H1 (cell line): ENCODE measurements around the gene KLF16. TPM values are rescaled to one million over a fixed set of nuclear protein-coding genes. Genes with fewer than 3 reads are reported as not detected.
A peak's percentile ranks its signal among the peaks of the same experiment; 100 is the strongest.

Source experiments
- CTCF ChIA-PET: fragments of 300-600 bp; sonication (Branson Sonifier 250); formaldehyde crosslinking; loops from one replicate; lab custom pipeline; 2021; ENCODE audit not compliant: partially characterized antibody; lab: Charles Lee
- POLR2A ChIA-PET: fragments of 300-600 bp; sonication (Branson Sonifier 250); formaldehyde crosslinking; loops from one replicate; lab custom pipeline; 2021; ENCODE audit warnings: inconsistent platforms; ENCODE audit not compliant: partially characterized antibody; lab: Charles Lee
- DNase-seq, 2 experiments: peaks; one replicate each; pipeline versions ENCODE4 v3.0.0 to v3.0.0-alpha.2; 2010 to 2022; ENCODE audit warnings: low spot score in 2 of 2, low read depth in 1 of 2, mixed read lengths in 1 of 2
- FAIRE-seq: peaks from 2 replicates; lab custom pipeline; 2011; peaks lifted over from hg19 to GRCh38; lab: Jason Lieb, UNC
- H2AFZ ChIP-seq: 2 replicates; pipeline ENCODE4 v1.8.1; 2012; ENCODE audit warnings: low read length, inconsistent platforms
- H2AK5ac ChIP-seq: 2 replicates; pipeline ENCODE4 v1.6.1; 2013; ENCODE audit warnings: low read depth, low read length
- H2BK120ac ChIP-seq: replicated peaks from 2 replicates; pipeline ENCODE3; 2013; ENCODE audit warnings: low read depth, low read length, inconsistent platforms
- H2BK12ac ChIP-seq: 2 replicates; pipeline ENCODE4 v1.6.1; 2013; ENCODE audit warnings: low read depth, low read length
- H2BK15ac ChIP-seq: 2 replicates; pipeline ENCODE4 v1.6.1; 2013; ENCODE audit warnings: low read length
- H2BK20ac ChIP-seq: 2 replicates; pipeline ENCODE4 v1.6.1; 2013; ENCODE audit warnings: low read length
- H2BK5ac ChIP-seq: 2 replicates; pipeline ENCODE4 v1.6.1; 2013; ENCODE audit warnings: low read depth, low read length
- H3K14ac ChIP-seq: 2 replicates; pipeline ENCODE4 v1.6.1; 2013; ENCODE audit warnings: inconsistent platforms; ENCODE audit not compliant: insufficient read length
- H3K18ac ChIP-seq: 2 replicates; pipeline ENCODE4 v1.6.1; 2013; ENCODE audit warnings: low read length; ENCODE audit errors: extremely low read depth
- H3K23ac ChIP-seq: 2 replicates; pipeline ENCODE4 v1.6.1; 2013; ENCODE audit warnings: inconsistent platforms; ENCODE audit not compliant: insufficient read length
- H3K23me2 ChIP-seq: 2 replicates; pipeline ENCODE4 v1.6.1; 2013; ENCODE audit warnings: low read depth, low read length
- H3K27ac ChIP-seq: 2 replicates; pipeline ENCODE4 v1.6.1; 2011; ENCODE audit warnings: low read depth, low read length, inconsistent platforms
- H3K27me3 ChIP-seq, 4 experiments: replicated peaks in 1 of 4; 1 replicate in 1 of 4; 2 replicates in 3 of 4; pipeline versions ENCODE4 v1.6.1 to v1.8.1; 2011 to 2013; ENCODE audit warnings: low read length in 3 of 4, mild to moderate bottlenecking in 3 of 4, inconsistent platforms in 2 of 4, mixed read lengths in 2 of 4, moderate library complexity in 1 of 4; ENCODE audit not compliant: control insufficient read depth in 3 of 4, insufficient read depth in 3 of 4; ENCODE audit errors: extremely low read depth in 1 of 4
- H3K36me3 ChIP-seq, 4 experiments: 2 replicates each; pipeline versions ENCODE4 v1.6.1 to v1.8.1; 2011 to 2013; ENCODE audit warnings: mild to moderate bottlenecking in 4 of 4, low read length in 3 of 4, moderate library complexity in 2 of 4, control low read depth in 1 of 4, inconsistent platforms in 1 of 4; ENCODE audit not compliant: insufficient read depth in 4 of 4, control insufficient read depth in 2 of 4
- H3K4ac ChIP-seq: replicated peaks from 2 replicates; pipeline ENCODE3; 2013; ENCODE audit warnings: low read length, low read depth, mixed read lengths, inconsistent platforms; ENCODE audit not compliant: insufficient read length
- H3K4me1 ChIP-seq, 4 experiments: replicated peaks in 1 of 4; 1 replicate in 1 of 4; 2 replicates in 3 of 4; pipeline versions ENCODE4 v1.6.1 to v1.8.1; 2011 to 2013; ENCODE audit warnings: low read length in 3 of 4, inconsistent platforms in 2 of 4, mixed read lengths in 1 of 4; ENCODE audit not compliant: insufficient read depth in 4 of 4, control insufficient read depth in 3 of 4
- H3K4me2 ChIP-seq, 2 experiments: 2 replicates each; pipeline versions ENCODE4 v1.6.1 to v1.8.1; 2011 to 2013; ENCODE audit warnings: low read depth in 2 of 2, low read length in 2 of 2, control low read depth in 1 of 2, inconsistent platforms in 1 of 2, mild to moderate bottlenecking in 1 of 2; ENCODE audit not compliant: insufficient read depth in 1 of 2
- H3K4me3 ChIP-seq, 4 experiments: fragments of 200-600, 300-600 bp in 1 of 4; sonication (generic), shearing (Covaris generic), sonication (Bioruptor Twin) in 1 of 4; 2 replicates each; pipeline versions ENCODE4 v1.5.1 to v1.8.1; 2011 to 2016; ENCODE audit warnings: low read length in 4 of 4, low read depth in 3 of 4, control low read depth in 2 of 4, inconsistent platforms in 2 of 4, mild to moderate bottlenecking in 2 of 4, mixed read lengths in 1 of 4, moderate library complexity in 1 of 4; ENCODE audit not compliant: insufficient read depth in 2 of 4; ENCODE audit errors: extremely low read depth in 1 of 4
- H3K56ac ChIP-seq: replicated peaks from 2 replicates; pipeline ENCODE3; 2013; ENCODE audit warnings: low read depth, mild to moderate bottlenecking, mixed read lengths, low read length, inconsistent platforms; ENCODE audit not compliant: insufficient read length
- H3K79me1 ChIP-seq: 2 replicates; pipeline ENCODE4 v1.6.1; 2013; ENCODE audit warnings: low read depth, low read length, control low read depth
- H3K79me2 ChIP-seq, 2 experiments: 2 replicates each; pipeline versions ENCODE4 v1.6.1 to v1.8.1; 2012 to 2013; ENCODE audit warnings: low read length in 2 of 2, mild to moderate bottlenecking in 2 of 2, inconsistent platforms in 1 of 2; ENCODE audit not compliant: insufficient read depth in 2 of 2, control insufficient read depth in 1 of 2
- H3K9ac ChIP-seq, 4 experiments: replicated peaks in 1 of 4; 1 replicate in 1 of 4; 2 replicates in 3 of 4; pipeline versions ENCODE4 v1.6.1 to v1.8.1; 2011 to 2013; ENCODE audit warnings: low read depth in 3 of 4, low read length in 3 of 4, control low read depth in 2 of 4, mild to moderate bottlenecking in 2 of 4, moderate library complexity in 2 of 4, inconsistent platforms in 1 of 4; ENCODE audit errors: extremely low read depth in 1 of 4
- H3K9me3 ChIP-seq, 2 experiments: 2 replicates each; pipeline versions ENCODE4 v1.6.1 to v1.8.1; 2012 to 2013; ENCODE audit warnings: mild to moderate bottlenecking in 2 of 2, moderate library complexity in 2 of 2, control low read depth in 1 of 2, inconsistent platforms in 1 of 2, low read depth in 1 of 2, low read length in 1 of 2, mixed read lengths in 1 of 2; ENCODE audit not compliant: insufficient read depth in 2 of 2
- H4K20me1 ChIP-seq, 2 experiments: replicated peaks in 1 of 2; 2 replicates each; pipeline versions ENCODE3 to v1.8.1; 2011 to 2013; ENCODE audit warnings: inconsistent platforms in 2 of 2, low read length in 2 of 2, mild to moderate bottlenecking in 1 of 2; ENCODE audit not compliant: insufficient read depth in 2 of 2, control insufficient read depth in 1 of 2
- H4K5ac ChIP-seq: 2 replicates; pipeline ENCODE4 v1.6.1; 2013; ENCODE audit warnings: low read length, low read depth, mixed read lengths, inconsistent platforms; ENCODE audit not compliant: insufficient read length
- H4K8ac ChIP-seq: 2 replicates; pipeline ENCODE4 v1.8.0; 2013; ENCODE audit warnings: mild to moderate bottlenecking, moderate library complexity, low read length, inconsistent platforms; ENCODE audit not compliant: insufficient read depth; ENCODE audit errors: extremely low read depth
- H4K91ac ChIP-seq: replicated peaks from 2 replicates; pipeline ENCODE3; 2013; ENCODE audit warnings: low read length, mixed read lengths, inconsistent platforms; ENCODE audit not compliant: insufficient read length
- JUND ChIP-seq: IDR thresholded peaks from 2 replicates; pipeline ENCODE4 v1.6.1; 2011; ENCODE audit warnings: mild to moderate bottlenecking, improper control_type of control experiment, low read length
- KDM1A ChIP-seq: fragments of 200-600, 300-600 bp; sonication (generic); IDR thresholded peaks from 2 replicates; pipeline ENCODE4 v1.7.1; 2016; ENCODE audit warnings: mild to moderate bottlenecking, low read length, borderline replicate concordance
- SP4 ChIP-seq: IDR thresholded peaks from 2 replicates; pipeline ENCODE4 v1.6.1; 2012; ENCODE audit warnings: low read length, inconsistent platforms
- WGBS, 2 experiments: shearing (Covaris generic) in 1 of 2; methylation state at CpG; one replicate each; pipeline versions ENCODE4 v1.1.6 to v1.1.7; 2013 to 2015; ENCODE audit warnings: low lambda C conversion rate in 2 of 2, mixed read lengths in 2 of 2, inconsistent platforms in 1 of 2, low coverage in 1 of 2, missing lambda C conversion rate in 1 of 2; ENCODE audit not compliant: insufficient replicate concordance in 2 of 2, insufficient coverage in 1 of 2, insufficient read length in 1 of 2; ENCODE audit errors: extremely low coverage in 1 of 2, missing lambda C conversion rate in 1 of 2; 5-methylcytosine and 5-hydroxymethylcytosine counted together
- polyA plus RNA-seq, 7 experiments: library from polyadenylated mRNA; depleted of rRNA in 3 of 7; stranded (reverse) in 5 of 7; unstranded in 2 of 7; fragments of >200 nt in 5 of 7; fragments of 200-250 nt in 2 of 7; gene quantifications; 1 replicate in 5 of 7; 2 replicates in 1 of 7; 4 replicates in 1 of 7; pipeline versions ENCODE4 v1.2.1 to v1.2.3, GENCODE V29; 2011 to 2013; ENCODE audit warnings: missing spikeins in 2 of 7, mixed read lengths in 2 of 7
- total RNA-seq: library from RNA; stranded (reverse); fragmentation: NEBNext Ultra II Directional; extraction: Animal tissue kit (Norgen Biotek cat#: 25700); gene quantifications from 2 replicates; pipeline ENCODE4 v1.2.1, GENCODE V29; 2021

KLF16 gene
- total and polyA plus RNA-seq, 2 of the 8 experiments (the other 6 are each of a cell fraction or from before 2014, with no cell fraction given), result 14.3 to 45.9 TPM

DNA sequence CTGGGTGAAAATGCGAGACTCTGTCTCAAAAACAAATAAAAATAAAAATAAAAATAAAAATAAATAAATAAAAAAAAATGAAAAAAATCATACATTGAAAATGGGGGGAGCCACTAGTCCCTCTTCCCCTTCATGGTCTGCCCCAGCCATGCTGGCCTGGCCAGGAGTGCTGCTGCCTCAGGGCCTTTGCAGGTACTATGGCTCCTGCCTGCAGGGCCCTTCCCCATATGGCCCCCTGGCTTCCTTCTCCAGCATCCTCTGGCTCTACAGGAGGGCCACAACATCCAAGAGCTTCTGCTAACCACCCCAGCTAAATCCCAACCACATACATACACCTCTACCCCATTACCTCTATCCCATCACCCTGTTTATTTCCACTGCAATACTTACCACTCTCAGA lies 26.5 kb upstream of the KLF16 start:
- FAIRE-seq (no peak), DNase-seq (no peak)
- Histone ChIP-seq H3K79me1 (no peaks in the 10 kb centered on the region), H4K20me1 (no peaks in the 10 kb centered on the region), H2BK5ac (no peak overlapping the region), H4K8ac (no peak overlapping the region), H3K79me2 (peaks cover 0 to 1% of the 10 kb centered on the region in 2 experiments; a peak in 1 of 4 replicates), H2AK5ac (no peak overlapping the region), H3K4ac (no peak overlapping the region), H3K27ac (no peak overlapping the region), H3K9me3 (no peaks in the 10 kb centered on the region), H3K4me2 (no peak overlapping the region), H2BK20ac (no peak overlapping the region), H3K36me3 (no peaks in the 10 kb centered on the region), H3K9ac (no peak overlapping the region), H2BK120ac (no peak overlapping the region), H3K27me3 (no peaks in the 10 kb centered on the region), H3K23me2 (no peaks in the 10 kb centered on the region; the same call in 1 of the 2 replicates), H2BK15ac (no peak overlapping the region), H3K23ac (no peak overlapping the region), H2AFZ (no peak overlapping the region), H2BK12ac (no peak overlapping the region), H3K18ac (no peak overlapping the region), H4K91ac (no peak overlapping the region), H3K4me1 (no peaks in the 10 kb centered on the region; a peak in 3 of 7 replicates), H3K4me3 (no peak overlapping the region), H4K5ac (no peak overlapping the region), H3K56ac (no peak overlapping the region), H3K14ac (no peak overlapping the region)
- WGBS, 2 experiments, result 90% methylated on average over 1 of the region's 1 CpG; no CpG with 5 or more reads in 1 of the 2 experiments
- POLR2A ChIA-PET, result interaction anchor here (0.8 to 1.3 kb wide), 2 partner anchors 14 to 24 kb away, joined by 3 to 4 read pairs; no protein-coding TSS in a partner anchor
- no peak for TF ChIP-seq JUND
- 0 out of 2 replicates have a peak, but pooled peaks have one; percentile 30 for TF ChIP-seq KDM1A
- TF ChIP-seq SP4, result no peak
- CTCF ChIA-PET, result interaction anchor here (1.1 to 2.4 kb wide), 3 partner anchors 9 to 32 kb away, joined by 3 to 7 read pairs (median 3); no protein-coding TSS in a partner anchor
